ENCODE data around the gene RENBP. TPM values are rescaled to one million over a fixed set of nuclear protein-coding genes. Genes with fewer than 3 reads are reported as not detected.

RENBP gene
- total RNA-seq, 2 donors from 2014 or later: 6.2 to 10.6 TPM

DNA sequence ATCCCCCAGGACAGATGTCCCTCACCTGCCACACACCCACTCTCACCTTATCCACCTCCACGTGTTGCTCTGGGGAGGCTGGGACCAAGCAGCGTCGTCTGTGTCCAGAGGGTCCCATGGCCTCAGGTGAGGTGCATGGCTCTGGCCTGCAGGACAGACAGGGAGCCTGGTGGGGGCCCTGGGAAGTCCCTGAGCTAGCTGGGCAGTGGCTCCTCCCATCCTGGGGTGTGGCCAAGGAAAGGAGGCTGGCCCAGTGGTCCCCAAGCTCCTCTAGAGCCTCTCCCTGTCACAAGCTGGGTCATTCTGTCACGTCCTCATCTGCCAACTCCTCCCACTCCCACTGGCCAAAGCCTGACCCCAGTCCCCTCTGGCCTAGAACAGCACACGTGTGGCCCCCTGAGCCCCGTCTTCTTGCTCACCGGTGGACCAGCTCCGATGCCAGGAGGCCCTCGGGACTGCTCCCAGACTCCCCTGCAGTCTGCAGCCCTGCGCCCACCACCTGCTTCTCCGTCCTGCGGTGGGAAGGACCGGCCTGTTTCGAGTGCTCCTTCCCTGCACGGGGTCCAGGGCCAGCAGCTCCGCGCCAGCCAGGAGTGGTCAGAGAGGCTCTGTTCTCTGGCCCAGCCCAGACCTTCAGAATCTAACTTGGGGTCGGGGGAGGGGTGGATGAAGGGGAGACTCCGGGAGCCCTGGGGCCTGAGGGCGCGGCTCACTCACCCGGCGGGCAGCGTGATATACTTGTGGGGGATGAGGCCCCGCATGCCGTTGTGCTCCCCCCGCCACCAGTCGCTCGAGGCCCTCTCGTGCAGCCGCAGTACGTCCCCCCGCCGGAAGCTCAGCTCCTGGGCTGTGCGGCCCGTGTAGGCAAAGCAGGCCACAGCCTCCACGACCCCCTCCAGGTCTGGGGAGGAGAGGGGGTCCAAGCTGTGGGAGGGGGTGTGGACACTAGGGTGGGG, 35.1 kb downstream of the RENBP start:
- Histone ChIP-seq H3K9me3 (no peaks in the 10 kb centered on the region), H3K36me3 (no peaks in the 10 kb centered on the region), H3K4me1 (no peaks in the 10 kb centered on the region), H3K27me3 (peaks cover 0 to 3% of the 10 kb centered on the region in 2 donors), H3K4me3 (no peak overlapping the region), H3K27ac (no peak overlapping the region)
- no peak for DNase-seq (ENCODE audit: low spot score)
- TF ChIP-seq, protein P1, sequence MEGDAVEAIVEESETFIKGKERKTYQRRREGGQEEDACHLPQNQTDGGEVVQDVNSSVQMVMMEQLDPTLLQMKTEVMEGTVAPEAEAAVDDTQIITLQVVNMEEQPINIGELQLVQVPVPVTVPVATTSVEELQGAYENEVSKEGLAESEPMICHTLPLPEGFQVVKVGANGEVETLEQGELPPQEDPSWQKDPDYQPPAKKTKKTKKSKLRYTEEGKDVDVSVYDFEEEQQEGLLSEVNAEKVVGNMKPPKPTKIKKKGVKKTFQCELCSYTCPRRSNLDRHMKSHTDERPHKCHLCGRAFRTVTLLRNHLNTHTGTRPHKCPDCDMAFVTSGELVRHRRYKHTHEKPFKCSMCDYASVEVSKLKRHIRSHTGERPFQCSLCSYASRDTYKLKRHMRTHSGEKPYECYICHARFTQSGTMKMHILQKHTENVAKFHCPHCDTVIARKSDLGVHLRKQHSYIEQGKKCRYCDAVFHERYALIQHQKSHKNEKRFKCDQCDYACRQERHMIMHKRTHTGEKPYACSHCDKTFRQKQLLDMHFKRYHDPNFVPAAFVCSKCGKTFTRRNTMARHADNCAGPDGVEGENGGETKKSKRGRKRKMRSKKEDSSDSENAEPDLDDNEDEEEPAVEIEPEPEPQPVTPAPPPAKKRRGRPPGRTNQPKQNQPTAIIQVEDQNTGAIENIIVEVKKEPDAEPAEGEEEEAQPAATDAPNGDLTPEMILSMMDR (IDR thresholded peaks at IDR 0.05): no peak

GRCh38 chrX:153908219-153908860, 36.1 kb downstream of the RENBP start:
- no peak for DNase-seq (ENCODE audit: low spot score)
- no peaks in the 10 kb centered on the region for H3K9me3 ChIP-seq
- H3K36me3 ChIP-seq: no peaks in the 10 kb centered on the region
- peaks cover 0 to 3% of the 10 kb centered on the region in 2 donors for H3K27me3 ChIP-seq
- H3K27ac ChIP-seq: no peak overlapping the region
- H3K4me3 ChIP-seq: no peak overlapping the region
- TF ChIP-seq, protein P1 (IDR thresholded peaks at IDR 0.05): no peak
- H3K4me1 ChIP-seq: no peaks in the 10 kb centered on the region

DNA sequence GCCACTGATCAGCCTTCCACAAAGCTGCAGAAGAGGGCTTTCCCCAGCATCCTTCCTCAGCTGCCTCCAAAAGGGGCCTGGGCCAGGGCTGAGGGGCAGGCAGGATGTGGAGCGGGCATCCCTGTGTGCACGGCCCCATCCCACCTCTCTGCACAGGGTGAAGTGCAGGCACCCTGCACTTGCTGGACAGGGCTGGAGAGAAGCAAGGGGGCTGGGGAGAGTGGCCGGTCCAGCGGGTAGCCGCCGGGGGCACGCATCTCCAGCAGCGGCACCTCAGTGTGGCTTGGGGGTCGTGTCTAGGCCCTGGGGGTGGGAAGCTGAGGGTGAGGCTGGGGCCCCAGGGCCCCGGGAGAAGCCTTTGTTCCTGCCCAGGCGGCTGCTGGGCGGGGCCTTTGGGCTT, 37.0 kb downstream of the RENBP start:
- Histone ChIP-seq H3K27me3 (peaks cover 0 to 3% of the 10 kb centered on the region in 2 donors), H3K4me1 (peaks cover 0 to 6% of the 10 kb centered on the region in 2 donors), H3K9me3 (no peaks in the 10 kb centered on the region), H3K27ac (no peak overlapping the region), H3K4me3 (no peak overlapping the region), H3K36me3 (no peaks in the 10 kb centered on the region)
- no peak for DNase-seq (ENCODE audit: low spot score)
- TF ChIP-seq, protein P1 (IDR thresholded peaks at IDR 0.05): no peak

DNA sequence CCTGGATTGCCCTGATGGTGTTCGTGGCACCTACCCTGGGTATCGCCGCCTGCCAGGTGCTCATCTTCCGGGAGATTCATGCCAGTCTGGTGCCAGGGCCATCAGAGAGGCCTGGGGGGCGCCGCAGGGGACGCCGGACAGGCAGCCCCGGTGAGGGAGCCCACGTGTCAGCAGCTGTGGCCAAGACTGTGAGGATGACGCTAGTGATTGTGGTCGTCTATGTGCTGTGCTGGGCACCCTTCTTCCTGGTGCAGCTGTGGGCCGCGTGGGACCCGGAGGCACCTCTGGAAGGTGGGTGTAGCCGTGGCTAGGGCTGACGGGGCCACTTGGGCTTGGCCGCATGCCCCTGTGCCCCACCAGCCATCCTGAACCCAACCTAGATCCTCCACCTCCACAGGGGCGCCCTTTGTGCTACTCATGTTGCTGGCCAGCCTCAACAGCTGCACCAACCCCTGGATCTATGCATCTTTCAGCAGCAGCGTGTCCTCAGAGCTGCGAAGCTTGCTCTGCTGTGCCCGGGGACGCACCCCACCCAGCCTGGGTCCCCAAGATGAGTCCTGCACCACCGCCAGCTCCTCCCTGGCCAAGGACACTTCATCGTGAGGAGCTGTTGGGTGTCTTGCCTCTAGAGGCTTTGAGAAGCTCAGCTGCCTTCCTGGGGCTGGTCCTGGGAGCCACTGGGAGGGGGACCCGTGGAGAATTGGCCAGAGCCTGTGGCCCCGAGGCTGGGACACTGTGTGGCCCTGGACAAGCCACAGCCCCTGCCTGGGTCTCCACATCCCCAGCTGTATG, 38.1 kb downstream of the RENBP start:
- H3K27ac ChIP-seq: no peak overlapping the region
- DNase-seq (ENCODE audit: low spot score): no peak
- no peak overlapping the region for H3K4me3 ChIP-seq
- H3K27me3 ChIP-seq: peaks cover 0 to 3% of the 10 kb centered on the region in 2 donors
- no peaks in the 10 kb centered on the region for H3K9me3 ChIP-seq
- peaks cover 0 to 17% of the 10 kb centered on the region in 2 donors for H3K4me1 ChIP-seq
- TF ChIP-seq, protein P1 (IDR thresholded peaks at IDR 0.05): no peak
- H3K36me3 ChIP-seq: no peaks in the 10 kb centered on the region

- TF ChIP-seq, protein P1 (IDR thresholded peaks at IDR 0.05): no peak
- Histone ChIP-seq H3K36me3 (no peaks in the 10 kb centered on the region), H3K27me3 (peaks cover 0 to 3% of the 10 kb centered on the region in 2 donors), H3K27ac (no peak overlapping the region), H3K9me3 (no peaks in the 10 kb centered on the region), H3K4me1 (peaks cover 0 to 23% of the 10 kb centered on the region in 2 donors), H3K4me3 (peak overlapping the region; percentile 14 to 39)
- no peak for DNase-seq (ENCODE audit: low spot score)
Observed at GRCh38 chrX:153905481-153906095, 38.9 kb downstream of the RENBP start.
